GM23248 (cell line): ENCODE results near the gene APBA2. TPM values are rescaled to one million over a fixed set of nuclear protein-coding genes. Genes with fewer than 3 reads are reported as not detected.

Source experiments
- DNase-seq: peaks from one replicate; pipeline ENCODE4 v3.0.0-alpha.2; 2015
- H2AFZ ChIP-seq: fragments of 200-600 bp; sonication (generic); 2 replicates; pipeline ENCODE4 v1.6.1; 2016; ENCODE audit warnings: antibody characterized with exemption
- H3F3A ChIP-seq: fragments of 200-600 bp; sonication (generic); 2 replicates; pipeline ENCODE4 v1.6.1; 2016; ENCODE audit warnings: mild to moderate bottlenecking, antibody characterized with exemption, mixed run types; ENCODE audit not compliant: insufficient read depth
- H3K27ac ChIP-seq: fragments of 200-600 bp; sonication (generic); 2 replicates; pipeline ENCODE4 v1.5.1; 2016; ENCODE audit warnings: mild to moderate bottlenecking
- H3K27me3 ChIP-seq: fragments of 200-600 bp; sonication (generic); replicated peaks from 2 replicates; pipeline ENCODE4 v1.6.1; 2016; ENCODE audit warnings: mild to moderate bottlenecking; ENCODE audit not compliant: insufficient read depth
- H3K36me3 ChIP-seq: fragments of 200-600 bp; sonication (generic); 2 replicates; pipeline ENCODE4 v1.6.1; 2016; ENCODE audit warnings: low read depth, mild to moderate bottlenecking
- H3K4me1 ChIP-seq: fragments of 200-600 bp; sonication (generic); 2 replicates; pipeline ENCODE4 v1.6.1; 2016; ENCODE audit warnings: mild to moderate bottlenecking; ENCODE audit not compliant: insufficient read depth
- H3K4me2 ChIP-seq: fragments of 200-600 bp; sonication (generic); one replicate; pipeline ENCODE4 v1.6.1; 2016; ENCODE audit warnings: mild to moderate bottlenecking; ENCODE audit not compliant: unreplicated experiment
- H3K4me3 ChIP-seq: fragments of 200-600 bp; sonication (generic); 2 replicates; pipeline ENCODE4 v1.5.1; 2016; ENCODE audit warnings: mild to moderate bottlenecking
- H3K79me2 ChIP-seq: fragments of 200-600 bp; sonication (generic); 2 replicates; pipeline ENCODE4 v1.6.1; 2016; ENCODE audit warnings: mild to moderate bottlenecking; ENCODE audit not compliant: insufficient read depth
- H3K9ac ChIP-seq: fragments of 200-600 bp; sonication (generic); 2 replicates; pipeline ENCODE4 v1.6.1; 2016; ENCODE audit warnings: mild to moderate bottlenecking
- H3K9me2 ChIP-seq: fragments of 200-600 bp; sonication (generic); 2 replicates; pipeline ENCODE4 v1.6.1; 2016; ENCODE audit warnings: mixed run types, mild to moderate bottlenecking, moderate library complexity; ENCODE audit not compliant: insufficient read depth
- H3K9me3 ChIP-seq: fragments of 200-600 bp; sonication (generic); one replicate; pipeline ENCODE4 v1.6.1; 2017; ENCODE audit warnings: low read depth
- H4K20me1 ChIP-seq: fragments of 200-600 bp; sonication (generic); 2 replicates; pipeline ENCODE4 v1.6.0; 2016; ENCODE audit not compliant: insufficient read depth
- EZH2 ChIP-seq: fragments of 200-600 bp; sonication (generic); IDR thresholded peaks from 2 replicates; pipeline ENCODE4 v1.6.1; 2018; ENCODE audit warnings: antibody characterized with exemption, mild to moderate bottlenecking; ENCODE audit not compliant: insufficient read depth, poor library complexity, severe bottlenecking
- EZH2phosphoT487 ChIP-seq: fragments of 200-600 bp; sonication (generic); IDR thresholded peaks from 2 replicates; pipeline ENCODE4 v1.6.1; 2018; ENCODE audit warnings: antibody characterized with exemption, moderate library complexity, mild to moderate bottlenecking, low read depth; ENCODE audit not compliant: insufficient read depth
- WGBS, 2 experiments: methylation state at CpG; one replicate each; pipeline ENCODE4 v1.1.6; 2015 to 2017; ENCODE audit warnings: low lambda C conversion rate in 2 of 2, low coverage in 1 of 2; ENCODE audit errors: missing lambda C conversion rate in 2 of 2; 5-methylcytosine and 5-hydroxymethylcytosine counted together
- in situ Hi-C: fragments of 300-500 bp; cut with MboI; formaldehyde crosslinking; loops from 2 replicates; pipeline ENCODE4 v1.15.0; 2020
- polyA plus RNA-seq: library from polyadenylated mRNA; unstranded; fragments of >200 nt; fragmentation: Nextera tagmentation; extraction: Ambion mirVana; gene quantifications from 2 replicates; pipeline ENCODE4 v1.2.1, GENCODE V29; 2016
- total RNA-seq: library from RNA; depleted of rRNA; stranded (reverse); fragments of >200 nt; shearing (Covaris generic); gene quantifications from 2 replicates; pipeline ENCODE4 v1.2.3, GENCODE V29; 2014

The APBA2 gene
- total and polyA plus RNA-seq, 2 experiments from 2014 or later: 0.23 to 0.65 TPM

GRCh38 chr15:29116970-29117700 is 231.4 kb downstream of the APBA2 start:
- no peaks in the 10 kb centered on the region for H3K9me3 ChIP-seq
- DNase-seq: no peak
- no peaks in the 10 kb centered on the region for H3K79me2 ChIP-seq
- no peak overlapping the region for H3K4me2 ChIP-seq
- no peaks in the 10 kb centered on the region for H3K9me2 ChIP-seq
- no peak overlapping the region for H3K27ac ChIP-seq
- no peaks in the 10 kb centered on the region for H3K36me3 ChIP-seq
- TF ChIP-seq EZH2: no peak
- no peak for TF ChIP-seq EZH2phosphoT487
- H3K4me1 ChIP-seq: no peaks in the 10 kb centered on the region
- no peak overlapping the region for H2AFZ ChIP-seq
- H3K9ac ChIP-seq: no peak overlapping the region
- no peaks in the 10 kb centered on the region; the same call in 1 of the 2 replicates for H3K27me3 ChIP-seq
- WGBS, 2 experiments: 75 to 78% methylated on average over 29 to 32 of the region's 32 CpGs
- H3F3A ChIP-seq: no peaks in the 10 kb centered on the region
- H3K4me3 ChIP-seq: no peak overlapping the region
- no peaks in the 10 kb centered on the region for H4K20me1 ChIP-seq
- in situ Hi-C loops: no loop called here

GRCh38 chr15:29117778-29118177 is 232.0 kb downstream of the APBA2 start:
- H2AFZ ChIP-seq: no peak overlapping the region
- no peak overlapping the region for H3K4me2 ChIP-seq
- in situ Hi-C loops: no loop called here
- WGBS, 2 experiments: 73 to 74% methylated on average over 20 of the region's 20 CpGs
- no peaks in the 10 kb centered on the region for H3K36me3 ChIP-seq
- H3K4me1 ChIP-seq: no peaks in the 10 kb centered on the region
- H3K9me3 ChIP-seq: no peaks in the 10 kb centered on the region
- H3K27ac ChIP-seq: no peak overlapping the region
- no peak for DNase-seq
- TF ChIP-seq EZH2 (no peak), EZH2phosphoT487 (no peak)
- H3K4me3 ChIP-seq: no peak overlapping the region
- H3K27me3 ChIP-seq: no peaks in the 10 kb centered on the region; the same call in 1 of the 2 replicates
- no peaks in the 10 kb centered on the region for H3K79me2 ChIP-seq
- no peaks in the 10 kb centered on the region for H4K20me1 ChIP-seq
- H3F3A ChIP-seq: no peaks in the 10 kb centered on the region
- no peak overlapping the region for H3K9ac ChIP-seq
- H3K9me2 ChIP-seq: no peaks in the 10 kb centered on the region

- no peak for TF ChIP-seq EZH2
- TF ChIP-seq EZH2phosphoT487: no peak
- H3K4me2 ChIP-seq: no peak overlapping the region
- no peak overlapping the region for H3K27ac ChIP-seq
- H3K9ac ChIP-seq: no peak overlapping the region
- no peak overlapping the region for H2AFZ ChIP-seq
- no peaks in the 10 kb centered on the region for H3K36me3 ChIP-seq
- H3K4me3 ChIP-seq: no peak overlapping the region
- DNase-seq: no peak
- no peaks in the 10 kb centered on the region; the same call in 1 of the 2 replicates for H3K27me3 ChIP-seq
- in situ Hi-C loops: no loop called here
- no peaks in the 10 kb centered on the region for H3K4me1 ChIP-seq
- H3K9me3 ChIP-seq: no peaks in the 10 kb centered on the region
- H3K79me2 ChIP-seq: no peaks in the 10 kb centered on the region
- no peaks in the 10 kb centered on the region for H3F3A ChIP-seq
- WGBS, 2 experiments: 37 to 38% methylated on average over 8 of the region's 8 CpGs
- no peaks in the 10 kb centered on the region for H4K20me1 ChIP-seq
- H3K9me2 ChIP-seq: no peaks in the 10 kb centered on the region
Measured at GRCh38 chr15:29119847-29120246, 234.1 kb downstream of the APBA2 start.

DNA sequence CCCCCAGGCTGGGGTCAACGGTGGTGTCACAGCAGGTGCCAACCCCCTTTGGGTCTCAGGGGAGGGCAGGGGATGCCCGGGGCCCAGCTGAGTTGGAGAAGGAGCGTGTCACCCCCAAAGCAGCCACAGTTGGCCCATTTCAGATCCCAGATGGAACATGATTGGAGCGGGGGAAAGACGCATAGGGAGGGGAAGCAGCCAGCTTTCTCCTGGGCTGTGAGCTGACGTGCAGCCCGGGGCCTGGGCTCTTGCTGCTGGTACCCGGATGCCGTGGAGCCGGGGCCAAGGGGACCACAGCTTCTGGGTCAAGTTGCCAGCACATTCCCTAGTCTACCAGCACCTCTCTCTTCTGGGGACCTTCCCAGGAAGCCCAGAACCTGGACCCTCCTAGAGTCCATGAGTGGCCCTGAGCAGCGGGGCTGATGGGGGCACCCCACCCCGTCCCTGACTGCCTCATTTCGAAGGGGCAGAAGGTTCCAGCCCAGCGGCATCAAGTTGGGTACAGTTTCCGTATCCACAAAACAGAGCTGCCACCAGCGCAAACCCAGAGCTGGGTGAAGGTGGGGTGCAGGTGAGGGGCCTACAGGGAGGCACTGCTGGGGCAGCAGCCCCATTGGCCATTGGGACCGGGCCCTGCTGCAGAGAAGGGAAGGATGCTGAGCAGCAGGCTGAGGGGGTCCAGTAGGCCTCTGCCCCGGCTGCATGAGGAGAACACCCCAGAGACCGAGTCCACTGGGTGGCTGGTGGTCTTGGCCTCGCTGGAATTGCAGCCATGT is 235.0 kb downstream of the APBA2 start:
- no peak overlapping the region for H3K4me2 ChIP-seq
- no peaks in the 10 kb centered on the region; the same call in 1 of the 2 replicates for H3K27me3 ChIP-seq
- H4K20me1 ChIP-seq: no peaks in the 10 kb centered on the region
- no peaks in the 10 kb centered on the region for H3K36me3 ChIP-seq
- H2AFZ ChIP-seq: no peak overlapping the region
- no peaks in the 10 kb centered on the region for H3K4me1 ChIP-seq
- no peak overlapping the region for H3K9ac ChIP-seq
- H3K79me2 ChIP-seq: no peaks in the 10 kb centered on the region
- 41 to 43% methylated on average over 14 to 18 of the region's 20 CpGs for WGBS, 2 experiments
- H3K4me3 ChIP-seq: no peak overlapping the region
- H3K27ac ChIP-seq: no peak overlapping the region
- no peaks in the 10 kb centered on the region for H3K9me3 ChIP-seq
- no peaks in the 10 kb centered on the region for H3K9me2 ChIP-seq
- no peak for DNase-seq
- H3F3A ChIP-seq: no peaks in the 10 kb centered on the region
- in situ Hi-C loops: no loop called here
- TF ChIP-seq EZH2phosphoT487 (no peak), EZH2 (no peak)
